ENCODE results near the gene TAF6. TPM values are rescaled to one million over a fixed set of nuclear protein-coding genes. Genes with fewer than 3 reads are reported as not detected.

Gene TAF6
- total and polyA plus RNA-seq, 9 of the 15 experiments (the other 6 are each of a cell fraction or from before 2014, with no cell fraction given) = 0.78 to 78.7 (median 21.3) TPM

DNA sequence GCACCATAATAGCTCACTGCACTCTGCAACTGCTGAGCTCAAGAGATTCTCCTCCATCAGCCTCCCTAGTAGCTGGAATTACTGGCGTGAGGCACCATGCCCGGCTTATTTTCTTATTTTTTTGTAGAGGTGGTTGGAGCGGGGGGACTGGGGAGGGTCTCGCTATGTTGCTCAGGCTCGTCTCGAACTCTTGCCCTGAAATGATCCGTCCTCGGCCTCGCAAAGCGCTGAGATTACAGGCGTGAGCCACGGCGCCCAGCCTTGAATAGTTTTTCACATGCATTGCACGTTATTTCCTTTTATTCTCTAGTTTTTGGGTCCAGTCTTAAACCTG is 29.0 kb upstream of the TAF6 start (continued):
- TF ChIP-seq, protein P1, sequence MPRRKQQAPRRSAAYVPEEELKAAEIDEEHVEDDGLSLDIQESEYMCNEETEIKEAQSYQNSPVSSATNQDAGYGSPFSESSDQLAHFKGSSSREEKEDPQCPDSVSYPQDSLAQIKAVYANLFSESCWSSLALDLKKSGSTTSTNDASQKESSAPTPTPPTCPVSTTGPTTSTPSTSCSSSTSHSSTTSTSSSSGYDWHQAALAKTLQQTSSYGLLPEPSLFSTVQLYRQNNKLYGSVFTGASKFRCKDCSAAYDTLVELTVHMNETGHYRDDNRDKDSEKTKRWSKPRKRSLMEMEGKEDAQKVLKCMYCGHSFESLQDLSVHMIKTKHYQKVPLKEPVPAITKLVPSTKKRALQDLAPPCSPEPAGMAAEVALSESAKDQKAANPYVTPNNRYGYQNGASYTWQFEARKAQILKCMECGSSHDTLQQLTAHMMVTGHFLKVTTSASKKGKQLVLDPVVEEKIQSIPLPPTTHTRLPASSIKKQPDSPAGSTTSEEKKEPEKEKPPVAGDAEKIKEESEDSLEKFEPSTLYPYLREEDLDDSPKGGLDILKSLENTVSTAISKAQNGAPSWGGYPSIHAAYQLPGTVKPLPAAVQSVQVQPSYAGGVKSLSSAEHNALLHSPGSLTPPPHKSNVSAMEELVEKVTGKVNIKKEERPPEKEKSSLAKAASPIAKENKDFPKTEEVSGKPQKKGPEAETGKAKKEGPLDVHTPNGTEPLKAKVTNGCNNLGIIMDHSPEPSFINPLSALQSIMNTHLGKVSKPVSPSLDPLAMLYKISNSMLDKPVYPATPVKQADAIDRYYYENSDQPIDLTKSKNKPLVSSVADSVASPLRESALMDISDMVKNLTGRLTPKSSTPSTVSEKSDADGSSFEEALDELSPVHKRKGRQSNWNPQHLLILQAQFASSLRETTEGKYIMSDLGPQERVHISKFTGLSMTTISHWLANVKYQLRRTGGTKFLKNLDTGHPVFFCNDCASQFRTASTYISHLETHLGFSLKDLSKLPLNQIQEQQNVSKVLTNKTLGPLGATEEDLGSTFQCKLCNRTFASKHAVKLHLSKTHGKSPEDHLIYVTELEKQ (CRISPR knock-in tag; IDR thresholded peaks at IDR 0.05) = 0 out of 2 replicates have a peak, but pooled peaks have one; percentile 31
- no peak for TF ChIP-seq CREBBP (IDR thresholded peaks at IDR 0.05; ENCODE audit: low read depth, low read length)
- no peak for TF ChIP-seq ZNF717 (CRISPR knock-in tag; IDR thresholded peaks at IDR 0.05)
- TF ChIP-seq ZNF143 (CRISPR knock-in tag; IDR thresholded peaks at IDR 0.05) = no peak
- TF ChIP-seq ZNF408 (CRISPR knock-in tag; IDR thresholded peaks at IDR 0.05; ENCODE audit: low read depth) = no peak
- TF ChIP-seq MYC (IDR thresholded peaks at IDR 0.05; ENCODE audit: low read depth, low read length) = no peak
- peak; percentile 52; the same call in 1 of the 2 replicates for TF ChIP-seq MYC (CRISPR knock-in tag; IDR thresholded peaks at IDR 0.05; ENCODE audit: borderline replicate concordance, low read depth)
- TF ChIP-seq ZNF583 (CRISPR knock-in tag; IDR thresholded peaks at IDR 0.05) = 0 out of 2 replicates have a peak, but pooled peaks have one; percentile 41
- TF ChIP-seq, protein P2, sequence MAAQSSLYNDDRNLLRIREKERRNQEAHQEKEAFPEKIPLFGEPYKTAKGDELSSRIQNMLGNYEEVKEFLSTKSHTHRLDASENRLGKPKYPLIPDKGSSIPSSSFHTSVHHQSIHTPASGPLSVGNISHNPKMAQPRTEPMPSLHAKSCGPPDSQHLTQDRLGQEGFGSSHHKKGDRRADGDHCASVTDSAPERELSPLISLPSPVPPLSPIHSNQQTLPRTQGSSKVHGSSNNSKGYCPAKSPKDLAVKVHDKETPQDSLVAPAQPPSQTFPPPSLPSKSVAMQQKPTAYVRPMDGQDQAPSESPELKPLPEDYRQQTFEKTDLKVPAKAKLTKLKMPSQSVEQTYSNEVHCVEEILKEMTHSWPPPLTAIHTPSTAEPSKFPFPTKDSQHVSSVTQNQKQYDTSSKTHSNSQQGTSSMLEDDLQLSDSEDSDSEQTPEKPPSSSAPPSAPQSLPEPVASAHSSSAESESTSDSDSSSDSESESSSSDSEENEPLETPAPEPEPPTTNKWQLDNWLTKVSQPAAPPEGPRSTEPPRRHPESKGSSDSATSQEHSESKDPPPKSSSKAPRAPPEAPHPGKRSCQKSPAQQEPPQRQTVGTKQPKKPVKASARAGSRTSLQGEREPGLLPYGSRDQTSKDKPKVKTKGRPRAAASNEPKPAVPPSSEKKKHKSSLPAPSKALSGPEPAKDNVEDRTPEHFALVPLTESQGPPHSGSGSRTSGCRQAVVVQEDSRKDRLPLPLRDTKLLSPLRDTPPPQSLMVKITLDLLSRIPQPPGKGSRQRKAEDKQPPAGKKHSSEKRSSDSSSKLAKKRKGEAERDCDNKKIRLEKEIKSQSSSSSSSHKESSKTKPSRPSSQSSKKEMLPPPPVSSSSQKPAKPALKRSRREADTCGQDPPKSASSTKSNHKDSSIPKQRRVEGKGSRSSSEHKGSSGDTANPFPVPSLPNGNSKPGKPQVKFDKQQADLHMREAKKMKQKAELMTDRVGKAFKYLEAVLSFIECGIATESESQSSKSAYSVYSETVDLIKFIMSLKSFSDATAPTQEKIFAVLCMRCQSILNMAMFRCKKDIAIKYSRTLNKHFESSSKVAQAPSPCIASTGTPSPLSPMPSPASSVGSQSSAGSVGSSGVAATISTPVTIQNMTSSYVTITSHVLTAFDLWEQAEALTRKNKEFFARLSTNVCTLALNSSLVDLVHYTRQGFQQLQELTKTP (IDR thresholded peaks at IDR 0.05; ENCODE audit: low read depth in 1 of 2, partially characterized antibody in 2 of 2) = peak in 1 of 2 experiments; percentile 64
- 0 out of 2 replicates have a peak, but pooled peaks have one; percentile 20 for TF ChIP-seq SMARCA4 (IDR thresholded peaks at IDR 0.05)
- TF ChIP-seq ZNF445 (CRISPR knock-in tag; IDR thresholded peaks at IDR 0.05; ENCODE audit: low read depth) = no peak
- TF ChIP-seq, protein P3, sequence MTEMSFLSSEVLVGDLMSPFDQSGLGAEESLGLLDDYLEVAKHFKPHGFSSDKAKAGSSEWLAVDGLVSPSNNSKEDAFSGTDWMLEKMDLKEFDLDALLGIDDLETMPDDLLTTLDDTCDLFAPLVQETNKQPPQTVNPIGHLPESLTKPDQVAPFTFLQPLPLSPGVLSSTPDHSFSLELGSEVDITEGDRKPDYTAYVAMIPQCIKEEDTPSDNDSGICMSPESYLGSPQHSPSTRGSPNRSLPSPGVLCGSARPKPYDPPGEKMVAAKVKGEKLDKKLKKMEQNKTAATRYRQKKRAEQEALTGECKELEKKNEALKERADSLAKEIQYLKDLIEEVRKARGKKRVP (CRISPR knock-in tag; IDR thresholded peaks at IDR 0.05) = 0 out of 2 replicates have a peak, but pooled peaks have one; percentile 42
- no peak for TF ChIP-seq RHOXF2B (CRISPR knock-in tag; conservative IDR thresholded peaks at IDR 0.05)
- TF ChIP-seq RBM17 (IDR thresholded peaks at IDR 0.05; ENCODE audit: borderline replicate concordance, low read depth, low read length) = no peak
- TF ChIP-seq ZSCAN29 (IDR thresholded peaks at IDR 0.05) = no peak
- TF ChIP-seq ZNF785 (CRISPR knock-in tag; IDR thresholded peaks at IDR 0.05) = no peak
- no peak for TF ChIP-seq ZNF282 (CRISPR knock-in tag; IDR thresholded peaks at IDR 0.05)
- TF ChIP-seq MTF1 (CRISPR knock-in tag; IDR thresholded peaks at IDR 0.05; ENCODE audit: borderline replicate concordance) = no peak
- TF ChIP-seq, protein P4, sequence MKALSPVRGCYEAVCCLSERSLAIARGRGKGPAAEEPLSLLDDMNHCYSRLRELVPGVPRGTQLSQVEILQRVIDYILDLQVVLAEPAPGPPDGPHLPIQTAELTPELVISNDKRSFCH (CRISPR knock-in tag; IDR thresholded peaks at IDR 0.05) = no peak
- TF ChIP-seq, protein P4 (tag; IDR thresholded peaks at IDR 0.05) = 0 out of 2 replicates have a peak, but pooled peaks have one; percentile 21
- TF ChIP-seq ZC3H8 (IDR thresholded peaks at IDR 0.05) = no peak
- no peak for TF ChIP-seq CBX2 (IDR thresholded peaks at IDR 0.05; ENCODE audit: insufficient read depth, low read length, poor library complexity, severe bottlenecking)
- TF ChIP-seq LEF1 (IDR thresholded peaks at IDR 0.05) = no peak

Measured in K562 (cell line).